ENCODE data around the gene TMEM120B.

TMEM120B gene

GRCh38 chr12:121830588-121831265 lies 118.2 kb downstream of the TMEM120B start:
- no peak overlapping the region for H3K27ac ChIP-seq (ENCODE audit: low read length)
- H3K9me3 ChIP-seq (ENCODE audit: insufficient read depth, low read depth, low read length), result no peaks in the 10 kb centered on the region
- H3K9ac ChIP-seq (ENCODE audit: low read depth, low read length), result no peak overlapping the region
- no peaks in the 10 kb centered on the region for H3K27me3 ChIP-seq (ENCODE audit: insufficient read depth, low read length)
- peaks cover 63% of the 10 kb centered on the region for H3K36me3 ChIP-seq (ENCODE audit: insufficient read depth, low read depth, low read length)
- no peaks in the 10 kb centered on the region for H3K4me1 ChIP-seq (ENCODE audit: insufficient read depth, low read length)
- no peak overlapping the region for H3K4me3 ChIP-seq (ENCODE audit: low read length)
